Tibial nerve (tissue), 3 donors: Measurements from ENCODE around the gene HSF5.

Source experiments
- POLR2A ChIP-seq, 2 donors: fragments of 450-650 bp; IDR thresholded peaks; one replicate each; pipeline ENCODE4 v1.6.1; 2017; ENCODE audit warnings: antibody characterized with exemption in 2 of 2, mild to moderate bottlenecking in 2 of 2, moderate library complexity in 2 of 2
- TF ChIP-seq, protein P1 (sequence below), 5 experiments: fragments of 200-600 bp in 3 of 5; fragments of 450-650 bp in 2 of 5; sonication (generic) in 3 of 5; IDR thresholded peaks; one replicate each; pipeline ENCODE4 v1.5.1; 2016 to 2019; ENCODE audit warnings: antibody characterized with exemption in 5 of 5, mild to moderate bottlenecking in 3 of 5, moderate library complexity in 2 of 5

DNA sequence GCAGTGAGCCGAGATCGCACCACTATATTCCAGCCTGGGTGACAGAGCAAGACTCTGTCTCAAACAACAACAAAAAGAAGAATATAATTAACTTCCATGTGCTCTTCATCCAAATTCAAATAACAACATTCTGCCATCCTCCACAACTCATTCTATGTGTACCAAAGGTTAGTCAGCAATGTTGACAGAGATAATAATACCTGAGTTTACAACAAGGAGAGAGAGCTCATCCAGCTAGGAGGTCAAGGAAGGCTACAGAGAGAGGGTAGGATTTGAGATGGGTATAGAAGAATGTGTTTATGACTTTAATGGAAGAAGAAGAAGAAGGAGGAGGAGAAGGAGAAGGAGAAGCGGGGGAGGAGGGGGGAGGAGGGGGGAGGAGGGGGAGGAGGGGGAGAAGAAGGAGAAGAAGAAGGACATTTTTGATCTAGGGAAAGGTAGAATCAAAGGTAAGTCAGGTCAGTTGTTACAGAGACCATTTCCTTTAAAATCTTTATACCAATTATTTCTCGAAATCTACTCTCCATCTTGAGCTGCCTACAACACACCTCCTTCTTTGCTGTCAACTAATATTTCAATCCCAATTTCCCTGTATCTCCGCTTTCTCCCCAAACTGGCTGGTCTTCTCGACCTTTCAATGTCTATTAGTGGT, 10.1 kb upstream of the HSF5 start:
- TF ChIP-seq, protein P1, sequence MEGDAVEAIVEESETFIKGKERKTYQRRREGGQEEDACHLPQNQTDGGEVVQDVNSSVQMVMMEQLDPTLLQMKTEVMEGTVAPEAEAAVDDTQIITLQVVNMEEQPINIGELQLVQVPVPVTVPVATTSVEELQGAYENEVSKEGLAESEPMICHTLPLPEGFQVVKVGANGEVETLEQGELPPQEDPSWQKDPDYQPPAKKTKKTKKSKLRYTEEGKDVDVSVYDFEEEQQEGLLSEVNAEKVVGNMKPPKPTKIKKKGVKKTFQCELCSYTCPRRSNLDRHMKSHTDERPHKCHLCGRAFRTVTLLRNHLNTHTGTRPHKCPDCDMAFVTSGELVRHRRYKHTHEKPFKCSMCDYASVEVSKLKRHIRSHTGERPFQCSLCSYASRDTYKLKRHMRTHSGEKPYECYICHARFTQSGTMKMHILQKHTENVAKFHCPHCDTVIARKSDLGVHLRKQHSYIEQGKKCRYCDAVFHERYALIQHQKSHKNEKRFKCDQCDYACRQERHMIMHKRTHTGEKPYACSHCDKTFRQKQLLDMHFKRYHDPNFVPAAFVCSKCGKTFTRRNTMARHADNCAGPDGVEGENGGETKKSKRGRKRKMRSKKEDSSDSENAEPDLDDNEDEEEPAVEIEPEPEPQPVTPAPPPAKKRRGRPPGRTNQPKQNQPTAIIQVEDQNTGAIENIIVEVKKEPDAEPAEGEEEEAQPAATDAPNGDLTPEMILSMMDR (IDR thresholded peaks at IDR 0.05), result no peak
- TF ChIP-seq POLR2A (IDR thresholded peaks at IDR 0.05), result no peak
